Measurements from ENCODE around the gene TMEM125.

The TMEM125 gene

DNA sequence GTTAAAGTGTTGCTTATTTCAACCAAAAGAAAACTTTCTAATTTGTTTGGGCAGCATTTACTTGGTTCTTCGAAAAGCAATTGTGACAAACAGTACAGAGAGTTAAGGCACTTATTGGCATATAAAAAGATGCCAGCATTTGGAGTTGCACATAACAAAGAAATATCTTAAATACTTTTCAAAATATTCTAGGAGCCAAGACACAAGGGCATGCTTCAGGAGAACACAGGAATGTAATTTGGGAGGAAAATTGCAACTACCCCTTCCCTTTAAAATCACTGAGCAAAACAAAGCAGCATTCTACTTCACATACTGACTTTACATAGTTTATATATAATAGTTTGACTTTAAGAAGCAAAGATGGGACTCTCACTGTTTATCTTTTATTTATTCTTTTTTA is 26.4 kb downstream of the TMEM125 start:
- DNase-seq: no peak

DNA sequence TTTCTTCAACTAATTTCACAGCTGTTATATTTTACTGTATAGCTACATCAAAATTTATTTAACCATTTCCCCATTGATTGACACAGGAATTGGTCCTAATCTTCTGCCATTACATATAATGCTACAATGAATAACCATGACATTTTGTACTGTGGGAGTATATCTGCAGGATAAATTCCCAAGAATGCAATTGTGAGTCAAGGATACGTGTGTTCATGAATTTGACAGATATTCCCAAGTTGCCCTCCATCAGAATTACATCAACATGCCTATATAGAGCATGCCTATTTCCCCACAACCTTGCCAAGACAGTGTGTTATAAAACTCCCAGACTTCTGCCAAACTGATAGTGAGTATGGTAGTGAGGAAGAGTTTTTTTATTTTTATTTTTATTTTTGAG is 28.3 kb downstream of the TMEM125 start:
- no peak for DNase-seq

DNA sequence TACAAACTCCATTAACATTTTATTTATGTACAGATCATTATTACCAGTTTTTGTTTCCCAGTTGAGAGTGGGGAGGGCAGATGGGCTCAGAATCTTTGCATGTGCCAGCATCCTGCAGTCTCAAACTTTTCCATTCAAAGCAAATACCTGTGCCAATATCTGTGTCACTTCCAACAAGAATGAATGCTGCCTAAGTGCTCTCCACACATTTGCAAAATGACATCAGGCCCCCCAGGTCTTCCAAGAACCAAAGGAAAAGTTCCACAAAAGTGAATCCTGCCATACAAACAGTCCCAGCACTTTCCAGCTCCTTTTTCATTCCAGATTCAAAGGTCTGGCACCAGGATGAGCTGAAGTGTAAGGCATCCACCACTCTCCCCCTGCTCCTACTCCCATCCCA is 29.3 kb downstream of the TMEM125 start:
- DNase-seq: no peak

DNA sequence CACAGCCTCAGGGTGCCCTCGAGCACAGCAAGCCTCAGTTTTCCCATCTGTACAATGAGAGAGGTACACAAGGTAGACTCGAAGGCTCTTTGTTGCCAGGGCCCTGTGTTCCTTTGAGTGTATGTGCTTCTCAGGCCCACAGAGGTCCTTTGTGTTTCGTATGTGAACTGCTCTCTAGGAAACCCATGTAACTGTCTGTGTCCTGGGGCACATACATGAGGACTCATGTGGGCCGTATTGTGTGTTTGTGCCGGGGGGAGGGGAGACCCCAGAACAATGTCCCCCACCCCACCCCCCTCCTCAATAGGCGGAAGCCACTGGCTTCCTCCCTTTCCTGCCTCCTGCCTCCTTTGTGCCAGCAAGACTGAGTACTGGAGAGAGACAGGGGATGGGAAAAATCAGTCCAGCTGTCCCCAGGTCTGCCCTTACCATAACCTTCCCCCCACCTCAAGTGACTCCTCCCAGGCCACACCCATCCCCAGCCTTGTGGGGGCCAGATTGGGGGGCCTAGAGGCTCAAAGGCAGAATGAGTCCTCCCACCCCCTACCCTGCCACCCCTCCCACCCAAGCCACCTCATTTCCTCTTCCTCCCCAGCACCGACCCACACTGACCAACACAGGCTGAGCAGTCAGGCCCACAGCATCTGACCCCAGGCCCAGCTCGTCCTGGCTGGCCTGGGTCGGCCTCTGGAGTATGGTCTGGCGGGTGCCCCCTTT is 30.8 kb downstream of the TMEM125 start, which contains the start of gene TIE1:
TIE1 (plus strand) TSS at position 605 of the 717 bp plus-strand sequence; CDS start at position 695, 90 bp downstream.
- DNase-seq: no peak

DNA sequence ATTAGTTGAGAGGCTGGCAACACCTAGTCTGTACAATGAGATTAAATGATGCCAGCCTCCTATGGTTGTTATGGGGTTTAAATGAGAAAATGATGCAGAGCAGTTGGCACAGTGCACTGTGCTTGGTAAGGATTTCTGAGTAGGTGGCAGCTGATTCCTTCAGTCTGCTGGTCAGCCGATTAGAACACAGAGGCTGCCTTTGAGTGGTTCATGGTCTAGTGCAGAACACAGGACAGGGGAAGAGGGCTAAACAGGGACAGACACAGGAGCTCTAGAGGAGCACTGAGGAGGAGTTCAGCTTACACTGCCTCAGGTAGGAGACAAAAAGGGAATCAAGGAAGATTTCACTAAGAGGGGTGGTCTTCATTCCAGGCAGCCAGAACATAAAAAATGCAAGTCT is 32.4 kb downstream of the TMEM125 start:
- DNase-seq: no peak

DNA sequence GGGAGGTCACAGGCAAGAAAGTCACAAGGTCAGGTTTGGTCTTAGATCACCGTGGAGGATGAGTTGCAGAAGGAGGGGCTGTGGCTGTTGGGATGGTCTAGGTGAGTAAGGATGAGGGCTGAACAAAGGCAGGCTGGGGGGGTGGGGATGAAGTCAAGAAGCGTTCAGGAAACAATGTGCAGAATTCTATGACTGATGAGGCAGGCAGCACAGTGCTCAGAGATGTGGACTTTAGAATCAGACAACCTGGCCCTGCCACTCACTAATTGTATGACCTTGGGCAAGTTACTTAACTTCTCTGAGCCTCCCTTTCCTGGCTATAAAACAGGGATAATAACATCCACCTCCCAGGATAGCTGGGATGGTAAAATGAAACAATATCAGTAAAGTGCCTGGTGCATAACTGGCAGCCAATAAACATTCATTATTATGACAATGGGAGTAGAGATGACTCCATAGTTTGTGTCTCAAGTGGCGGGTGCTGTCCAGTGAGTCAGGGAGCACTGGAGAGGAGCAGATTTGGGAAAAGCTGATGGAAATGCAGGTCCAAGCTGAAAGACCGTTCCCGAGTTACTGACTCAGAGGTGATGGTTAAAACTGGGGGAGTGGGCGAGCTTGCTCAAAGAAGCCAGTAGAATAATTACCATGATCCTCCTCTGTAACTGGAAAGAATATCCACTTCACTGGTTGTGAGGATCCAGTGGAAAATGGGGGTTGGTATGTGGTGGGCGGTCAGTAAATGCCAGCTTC is 33.1 kb downstream of the TMEM125 start:
- no peak for DNase-seq

DNA sequence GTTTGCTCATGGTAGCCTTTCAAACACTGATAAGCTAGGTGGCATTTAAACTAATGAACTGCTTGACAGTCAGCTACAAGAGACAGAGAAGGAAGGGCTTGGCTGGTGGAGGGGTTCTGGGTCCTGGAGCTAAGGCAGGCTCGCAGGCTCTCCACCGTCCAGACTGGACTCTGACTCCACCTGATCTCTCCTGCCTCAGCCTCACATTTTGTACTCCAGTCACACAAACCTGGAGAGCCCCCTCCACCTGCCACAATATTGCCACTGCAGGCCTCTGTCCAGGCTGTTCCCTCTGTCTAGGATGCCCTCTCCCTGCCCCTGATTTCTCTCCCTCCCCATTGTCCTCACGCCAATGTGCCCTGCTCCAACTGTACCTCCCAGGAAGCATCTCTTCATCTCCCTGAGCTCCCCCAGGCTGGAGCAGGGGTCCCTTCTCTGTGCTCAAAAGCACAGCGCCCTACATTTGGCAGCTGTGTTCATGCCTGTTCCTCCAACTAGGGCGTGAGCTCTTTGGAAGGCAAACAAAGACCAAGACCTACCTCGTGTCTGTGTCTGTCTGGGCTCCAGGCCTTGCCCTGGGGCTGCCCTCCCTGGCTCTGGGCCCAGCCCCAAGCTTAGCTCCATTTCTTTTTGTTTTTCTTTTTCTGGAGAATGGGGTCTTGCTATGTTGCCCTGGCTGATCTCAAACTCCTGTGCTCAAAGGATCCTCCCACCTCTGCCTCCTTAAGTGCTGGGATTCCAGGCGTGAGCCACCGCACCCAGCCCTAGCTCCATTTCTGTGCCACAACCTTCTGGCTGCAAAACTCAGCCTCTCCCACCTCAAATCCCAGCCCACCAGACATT is 33.9 kb downstream of the TMEM125 start:
- DNase-seq: no peak

DNA sequence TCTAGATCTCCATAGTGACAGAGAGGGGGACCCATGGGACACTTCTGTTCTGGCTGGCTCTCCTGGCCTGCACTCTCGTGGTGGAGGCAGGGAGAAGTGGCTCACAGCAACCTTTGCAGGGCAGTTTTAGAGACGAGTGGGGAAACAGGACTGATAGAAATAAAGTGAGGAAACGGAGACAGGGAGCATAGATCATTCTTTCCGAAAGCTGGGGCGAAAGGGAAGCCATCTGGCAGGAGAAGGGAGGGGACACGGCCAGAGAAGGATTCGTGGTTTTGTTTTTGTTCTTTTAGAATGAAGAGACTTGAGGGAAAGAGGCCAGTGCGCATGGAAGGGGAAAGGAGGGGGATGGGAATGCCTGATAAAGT is 34.5 kb downstream of the TMEM125 start:
- DNase-seq: no peak

DNA sequence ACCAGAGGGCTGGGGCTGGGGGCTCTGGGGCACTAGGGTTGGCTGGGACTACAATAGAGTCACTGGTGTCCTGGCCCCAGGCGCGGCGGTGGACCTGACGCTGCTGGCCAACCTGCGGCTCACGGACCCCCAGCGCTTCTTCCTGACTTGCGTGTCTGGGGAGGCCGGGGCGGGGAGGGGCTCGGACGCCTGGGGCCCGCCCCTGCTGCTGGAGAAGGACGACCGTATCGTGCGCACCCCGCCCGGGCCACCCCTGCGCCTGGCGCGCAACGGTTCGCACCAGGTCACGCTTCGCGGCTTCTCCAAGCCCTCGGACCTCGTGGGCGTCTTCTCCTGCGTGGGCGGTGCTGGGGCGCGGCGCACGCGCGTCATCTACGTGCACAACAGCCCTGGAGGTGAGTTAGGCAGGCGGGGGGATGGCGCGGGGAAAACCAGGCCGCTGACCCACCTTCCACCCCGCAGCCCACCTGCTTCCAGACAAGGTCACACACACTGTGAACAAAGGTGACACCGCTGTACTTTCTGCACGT is 35.1 kb downstream of the TMEM125 start:
- no peak for DNase-seq

DNA sequence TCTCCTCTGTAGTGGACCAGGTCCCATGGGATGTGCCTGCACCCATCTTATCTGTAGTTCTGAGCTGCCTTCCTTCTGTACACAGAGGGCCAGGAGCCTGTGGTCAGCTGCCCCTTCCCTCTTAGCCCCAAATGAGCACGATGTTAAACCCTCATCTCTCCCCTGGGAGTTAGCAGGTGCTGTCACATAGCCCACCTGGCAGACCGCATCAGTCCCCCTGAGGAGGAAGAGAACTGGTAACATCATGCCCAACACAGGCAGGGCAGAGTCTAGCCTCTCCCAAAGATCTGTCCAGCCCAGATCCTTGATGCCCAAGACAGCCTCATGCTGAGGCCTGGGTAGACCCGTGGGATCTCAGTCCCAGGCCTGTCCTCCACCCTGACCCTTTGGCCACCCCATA is 35.7 kb downstream of the TMEM125 start:
- DNase-seq: no peak

DNA sequence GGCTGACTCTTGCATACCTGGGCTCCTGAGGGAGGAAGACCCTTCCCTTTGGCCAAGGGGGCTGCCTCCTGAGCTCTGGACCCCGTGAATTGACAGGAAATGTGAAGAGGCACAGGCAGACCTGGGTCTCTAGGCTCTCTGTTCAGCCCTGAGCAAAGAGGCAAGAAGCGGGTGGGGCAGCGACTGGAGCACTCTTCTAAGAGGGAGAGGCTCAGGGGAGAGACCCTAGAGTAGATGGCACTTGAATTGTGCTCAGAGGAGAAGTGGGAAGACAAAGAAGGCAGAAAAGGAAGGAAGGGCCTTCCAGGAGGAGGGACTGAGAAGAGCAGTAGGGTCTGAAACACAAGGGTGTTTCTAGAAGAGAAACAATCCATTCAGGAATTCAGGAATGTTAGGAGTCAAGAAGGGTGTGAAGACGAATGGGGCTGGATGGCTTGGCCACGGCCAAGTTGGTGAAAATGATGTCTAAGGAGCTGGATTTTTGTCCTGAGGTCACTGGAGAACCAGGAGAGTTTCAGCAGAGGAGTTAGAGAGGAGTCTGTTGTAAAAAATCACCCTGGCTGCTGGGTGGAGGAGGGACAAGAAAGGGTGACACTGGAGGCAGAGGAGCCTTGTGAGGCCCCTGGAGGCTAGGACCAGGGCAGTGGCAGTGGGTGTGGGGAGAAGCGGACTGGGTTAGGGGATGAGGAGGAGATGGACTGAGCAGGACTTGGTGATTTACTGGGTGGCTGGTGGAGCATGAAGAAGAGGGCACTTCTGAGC is 36.3 kb downstream of the TMEM125 start:
- no peak for DNase-seq

DNA sequence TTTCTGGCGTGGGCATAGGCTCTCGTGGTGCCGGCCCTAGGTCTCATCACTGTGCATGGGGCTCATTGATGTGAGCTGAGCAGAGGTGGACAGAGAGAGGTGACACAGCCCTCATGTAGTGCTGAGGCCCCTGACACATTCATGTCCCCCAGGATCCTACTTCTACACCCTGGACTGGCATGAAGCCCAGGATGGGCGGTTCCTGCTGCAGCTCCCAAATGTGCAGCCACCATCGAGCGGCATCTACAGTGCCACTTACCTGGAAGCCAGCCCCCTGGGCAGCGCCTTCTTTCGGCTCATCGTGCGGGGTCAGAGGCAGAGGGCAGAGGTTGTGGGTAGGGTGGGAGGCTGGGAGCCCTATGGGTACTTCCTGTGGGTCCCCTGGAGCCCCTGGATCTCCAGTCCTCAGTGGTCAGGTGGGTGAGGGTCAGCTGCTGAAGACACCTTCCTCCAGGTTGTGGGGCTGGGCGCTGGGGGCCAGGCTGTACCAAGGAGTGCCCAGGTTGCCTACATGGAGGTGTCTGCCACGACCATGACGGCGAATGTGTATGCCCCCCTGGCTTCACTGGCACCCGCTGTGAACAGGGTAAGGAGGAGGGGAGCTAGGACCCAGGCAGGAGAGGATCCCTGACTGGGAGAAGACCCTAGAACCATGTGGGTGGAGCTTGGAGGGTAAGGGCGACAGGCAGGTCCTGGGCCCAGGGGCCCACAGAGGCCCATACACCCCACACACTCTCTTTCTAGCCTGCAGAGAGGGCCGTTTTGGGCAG is 37.1 kb downstream of the TMEM125 start:
- DNase-seq: no peak

DNA sequence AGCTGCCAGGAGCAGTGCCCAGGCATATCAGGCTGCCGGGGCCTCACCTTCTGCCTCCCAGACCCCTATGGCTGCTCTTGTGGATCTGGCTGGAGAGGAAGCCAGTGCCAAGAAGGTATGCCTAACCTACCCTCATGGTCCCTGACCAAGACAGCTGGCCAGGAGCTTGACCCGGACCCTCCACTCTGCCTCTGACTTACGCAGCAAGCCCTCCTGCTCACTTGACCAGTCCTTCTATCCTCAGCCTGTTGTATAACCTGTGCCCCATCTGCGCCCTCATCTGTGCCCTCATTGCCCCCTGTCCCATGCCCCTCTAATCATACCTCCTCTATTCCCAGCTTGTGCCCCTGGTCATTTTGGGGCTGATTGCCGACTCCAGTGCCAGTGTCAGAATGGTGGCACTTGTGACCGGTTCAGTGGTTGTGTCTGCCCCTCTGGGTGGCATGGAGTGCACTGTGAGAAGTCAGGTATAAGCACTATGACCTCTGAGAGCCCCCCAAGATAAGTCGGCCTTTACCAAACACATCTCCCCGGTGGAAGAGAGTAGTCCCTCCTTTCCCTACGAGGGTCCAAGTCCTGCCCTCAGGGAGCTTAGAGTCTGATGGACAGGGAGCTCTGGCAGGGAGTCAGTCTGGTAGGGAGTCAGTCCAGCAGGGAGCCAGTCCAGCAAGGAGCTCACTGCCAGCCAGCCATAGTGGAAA is 37.8 kb downstream of the TMEM125 start:
- no peak for DNase-seq

DNA sequence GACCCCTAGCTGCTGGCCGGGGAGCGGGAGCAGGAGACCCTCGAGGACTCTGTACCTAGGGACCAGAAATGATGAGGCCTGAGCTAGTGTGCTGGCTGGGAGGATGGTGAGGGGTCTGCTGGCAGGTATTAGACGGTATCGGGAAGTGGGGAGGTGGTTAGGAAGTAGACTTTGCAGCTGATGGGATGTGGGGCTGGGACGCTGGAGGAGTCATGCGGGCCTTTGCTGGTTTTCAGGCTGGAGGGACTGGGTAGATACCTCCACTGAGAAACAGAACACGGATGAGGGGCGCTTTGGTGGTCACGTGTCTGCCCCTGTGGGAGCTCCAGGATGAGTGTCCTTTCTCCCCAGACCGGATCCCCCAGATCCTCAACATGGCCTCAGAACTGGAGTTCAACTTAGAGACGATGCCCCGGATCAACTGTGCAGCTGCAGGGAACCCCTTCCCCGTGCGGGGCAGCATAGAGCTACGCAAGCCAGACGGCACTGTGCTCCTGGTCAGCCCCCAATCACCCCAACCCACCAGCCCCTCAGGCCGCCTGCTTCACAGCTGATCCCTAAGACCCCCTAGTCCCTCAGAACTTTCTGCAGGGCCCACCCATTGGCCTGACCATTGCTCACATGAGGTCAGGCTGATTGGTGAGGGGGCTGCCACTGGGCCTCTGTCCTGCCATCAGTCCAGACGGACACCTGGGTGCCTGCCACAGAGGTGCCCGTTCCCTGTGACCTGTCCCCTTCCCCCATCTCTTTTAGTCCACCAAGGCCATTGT is 39.0 kb downstream of the TMEM125 start:
- no peak for DNase-seq

DNA sequence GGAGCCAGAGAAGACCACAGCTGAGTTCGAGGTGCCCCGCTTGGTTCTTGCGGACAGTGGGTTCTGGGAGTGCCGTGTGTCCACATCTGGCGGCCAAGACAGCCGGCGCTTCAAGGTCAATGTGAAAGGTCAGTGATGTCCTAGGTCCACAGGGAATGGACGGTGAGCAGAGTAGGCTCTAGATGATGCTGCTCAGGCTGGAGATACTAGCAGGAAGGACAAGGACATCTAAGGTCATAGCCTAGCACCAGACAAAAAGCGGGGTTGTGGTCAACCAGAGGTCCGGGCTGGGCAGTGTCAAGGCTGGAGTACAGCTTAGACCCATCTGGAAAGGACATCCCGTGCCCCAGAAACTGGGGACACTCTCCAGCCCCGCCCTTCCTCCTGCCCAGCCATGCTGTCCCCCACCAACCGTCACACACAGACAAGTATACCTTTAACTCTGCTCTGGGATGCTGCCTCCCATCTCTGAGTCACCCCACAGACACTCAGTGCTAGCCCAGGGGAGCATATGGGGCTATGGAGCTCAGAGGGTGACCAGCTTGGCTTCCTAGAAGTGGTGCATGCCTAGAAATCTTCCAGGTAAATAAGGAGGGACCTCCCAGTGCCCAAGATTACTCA is 39.7 kb downstream of the TMEM125 start:
- no peak for DNase-seq

DNA sequence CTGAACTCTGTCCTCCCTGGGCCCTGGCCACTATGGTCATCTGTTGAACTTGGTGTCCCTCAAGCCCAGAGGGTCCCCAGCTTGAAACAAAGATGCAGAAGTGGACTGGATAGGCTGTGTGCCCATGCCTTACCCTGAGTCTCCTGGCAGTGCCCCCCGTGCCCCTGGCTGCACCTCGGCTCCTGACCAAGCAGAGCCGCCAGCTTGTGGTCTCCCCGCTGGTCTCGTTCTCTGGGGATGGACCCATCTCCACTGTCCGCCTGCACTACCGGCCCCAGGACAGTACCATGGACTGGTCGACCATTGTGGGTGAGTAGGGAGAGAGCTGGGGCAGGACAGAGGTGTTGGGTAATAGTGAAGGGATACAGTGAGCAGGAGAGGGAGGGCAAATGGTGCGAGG is 41.7 kb downstream of the TMEM125 start:
- no peak for DNase-seq

DNA sequence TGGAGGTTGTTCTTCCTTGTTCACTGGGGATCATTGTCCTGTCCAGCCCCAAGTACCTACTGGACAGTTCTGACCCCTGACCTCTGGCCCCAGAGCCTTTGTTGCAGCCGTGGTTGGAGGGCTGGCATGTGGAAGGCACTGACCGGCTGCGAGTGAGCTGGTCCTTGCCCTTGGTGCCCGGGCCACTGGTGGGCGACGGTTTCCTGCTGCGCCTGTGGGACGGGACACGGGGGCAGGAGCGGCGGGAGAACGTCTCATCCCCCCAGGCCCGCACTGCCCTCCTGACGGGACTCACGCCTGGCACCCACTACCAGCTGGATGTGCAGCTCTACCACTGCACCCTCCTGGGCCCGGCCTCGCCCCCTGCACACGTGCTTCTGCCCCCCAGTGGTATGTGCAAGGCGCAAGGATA is 42.4 kb downstream of the TMEM125 start:
- DNase-seq: no peak

DNA sequence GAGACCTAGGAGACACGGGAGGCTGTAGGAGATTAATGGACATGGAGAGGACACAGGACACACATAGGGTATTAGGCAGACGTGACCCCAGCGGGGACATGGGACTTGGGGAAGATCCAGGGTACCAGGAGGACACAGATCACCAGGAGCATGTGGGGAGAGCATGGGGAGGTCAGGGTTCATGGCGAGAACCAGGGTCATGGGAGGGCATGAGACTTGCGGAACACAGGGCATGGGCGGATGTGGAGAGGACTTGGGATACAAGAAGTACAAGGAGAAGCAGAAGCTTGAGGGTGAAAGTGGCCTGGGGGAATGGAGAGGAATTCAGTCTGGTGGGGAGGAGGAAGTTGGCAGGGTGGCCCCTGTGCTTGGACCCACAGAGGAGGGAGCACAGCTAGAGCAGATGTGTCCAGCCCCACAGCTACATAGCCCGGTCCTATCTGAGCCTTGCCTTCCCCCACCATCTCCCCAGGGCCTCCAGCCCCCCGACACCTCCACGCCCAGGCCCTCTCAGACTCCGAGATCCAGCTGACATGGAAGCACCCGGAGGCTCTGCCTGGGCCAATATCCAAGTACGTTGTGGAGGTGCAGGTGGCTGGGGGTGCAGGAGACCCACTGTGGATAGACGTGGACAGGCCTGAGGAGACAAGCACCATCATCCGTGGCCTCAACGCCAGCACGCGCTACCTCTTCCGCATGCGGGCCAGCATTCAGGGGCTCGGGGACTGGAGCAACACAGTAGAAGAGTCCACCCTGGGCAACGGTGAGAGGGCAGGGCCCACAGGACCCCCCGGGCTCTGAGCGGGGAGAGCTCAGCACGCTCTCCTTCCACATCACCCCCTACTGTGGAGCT is 43.1 kb downstream of the TMEM125 start:
- DNase-seq: no peak

DNA sequence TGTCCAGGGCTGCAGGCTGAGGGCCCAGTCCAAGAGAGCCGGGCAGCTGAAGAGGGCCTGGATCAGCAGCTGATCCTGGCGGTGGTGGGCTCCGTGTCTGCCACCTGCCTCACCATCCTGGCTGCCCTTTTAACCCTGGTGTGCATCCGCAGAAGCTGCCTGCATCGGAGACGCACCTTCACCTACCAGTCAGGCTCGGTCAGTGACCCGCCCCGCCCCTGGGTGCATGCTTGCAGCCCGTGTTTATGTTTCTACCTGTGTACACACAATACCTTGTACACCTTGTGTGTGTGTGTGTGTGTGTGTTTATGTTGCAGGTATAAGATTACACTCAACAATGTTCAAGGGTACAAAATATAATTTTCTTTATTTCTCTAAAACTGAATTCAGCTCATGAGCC is 44.0 kb downstream of the TMEM125 start:
- no peak for DNase-seq

Measured in NCI-H2171 treated with DMSO at 0.1 percent for 48 hours (cell line).